Smooth muscle cell (in vitro differentiated cells): ENCODE results near the gene DNAJC6. TPM values are rescaled to one million over a fixed set of nuclear protein-coding genes. Genes with fewer than 3 reads are reported as not detected.
"Not testable (repeated sequence)": the region's sequence is repeated elsewhere in the genome, so short reads cannot be mapped to it uniquely, and the experiment has no call there.

Experiments
- DNase-seq: peaks from one replicate; lab custom pipeline; 2025; ENCODE audit not compliant: unreplicated experiment; lab: John Stamatoyannopoulos, UW
- H2AFZ ChIP-seq: fragments of 200-600 bp; sonication (generic); 2 replicates; pipeline ENCODE4 v1.6.0; 2016; ENCODE audit warnings: antibody characterized with exemption, low read depth, mild to moderate bottlenecking
- H3F3A ChIP-seq: fragments of 200-600 bp; sonication (generic); 2 replicates; pipeline ENCODE4 v1.6.0; 2017; ENCODE audit warnings: antibody characterized with exemption, low read depth
- H3K27ac ChIP-seq: fragments of 200-600 bp; sonication (generic); 2 replicates; pipeline ENCODE4 v1.5.1; 2016; ENCODE audit warnings: low read depth, mild to moderate bottlenecking
- H3K27me3 ChIP-seq: fragments of 200-600 bp; sonication (generic); 2 replicates; pipeline ENCODE4 v1.6.1; 2016; ENCODE audit warnings: low read depth, mild to moderate bottlenecking
- H3K36me3 ChIP-seq: fragments of 200-600 bp; sonication (generic); 2 replicates; pipeline ENCODE4 v1.5.1; 2016; ENCODE audit warnings: low read depth
- H3K4me1 ChIP-seq: fragments of 200-600 bp; sonication (generic); 2 replicates; pipeline ENCODE4 v1.5.1; 2016; ENCODE audit warnings: low read depth
- H3K4me2 ChIP-seq: fragments of 200-600 bp; sonication (generic); 2 replicates; pipeline ENCODE4 v1.6.0; 2016; ENCODE audit warnings: mild to moderate bottlenecking
- H3K4me3 ChIP-seq: fragments of 200-600 bp; sonication (generic); 2 replicates; pipeline ENCODE4 v1.5.1; 2016; ENCODE audit warnings: mild to moderate bottlenecking
- H3K79me2 ChIP-seq: fragments of 200-600 bp; sonication (generic); 2 replicates; pipeline ENCODE4 v1.6.0; 2016; ENCODE audit warnings: low read depth, mild to moderate bottlenecking
- H3K9ac ChIP-seq: fragments of 200-600 bp; sonication (generic); 2 replicates; pipeline ENCODE4 v1.6.0; 2016; ENCODE audit warnings: low read depth
- H3K9me3 ChIP-seq: fragments of 200-600 bp; sonication (generic); replicated peaks from 2 replicates; pipeline ENCODE4 v1.5.1; 2016; ENCODE audit warnings: low read depth
- H4K20me1 ChIP-seq: fragments of 200-600 bp; sonication (generic); 2 replicates; pipeline ENCODE4 v1.6.0; 2016; ENCODE audit warnings: low read depth
- CTCF ChIP-seq: fragments of 200-600 bp; sonication (generic); IDR thresholded peaks from 2 replicates; pipeline ENCODE4 v1.5.1; 2017; ENCODE audit warnings: borderline replicate concordance, mild to moderate bottlenecking, antibody characterized with exemption; ENCODE audit not compliant: insufficient read depth, poor library complexity, severe bottlenecking
- WGBS: methylation state at CpG from one replicate; pipeline ENCODE4 v1.1.7; 2016; ENCODE audit warnings: low lambda C conversion rate; 5-methylcytosine and 5-hydroxymethylcytosine counted together
- polyA plus RNA-seq: library from polyadenylated mRNA; unstranded; fragments of >200 nt; fragmentation: Nextera tagmentation; extraction: Ambion mirVana; gene quantifications from 2 replicates; pipeline ENCODE4 v1.2.1, GENCODE V29; 2016
- total RNA-seq: library from RNA; depleted of rRNA; stranded (reverse); fragments of >200 nt; gene quantifications from 2 replicates; pipeline ENCODE4 v1.2.3, GENCODE V29; 2014

DNAJC6 gene
- total and polyA plus RNA-seq, 2 experiments from 2014 or later: 0.70 to 7.8 TPM

- Histone ChIP-seq H3K27me3 (no peaks in the 10 kb centered on the region), H3K4me2 (no peak overlapping the region), H3K4me1 (no peaks in the 10 kb centered on the region), H3K9me3 (no peaks in the 10 kb centered on the region), H3K9ac (no peak overlapping the region), H2AFZ (no peak overlapping the region), H4K20me1 (no peaks in the 10 kb centered on the region), H3F3A (no peaks in the 10 kb centered on the region), H3K36me3 (no peaks in the 10 kb centered on the region), H3K79me2 (no peaks in the 10 kb centered on the region), H3K4me3 (no peak overlapping the region), H3K27ac (no peak overlapping the region)
- 89% methylated on average over 4 of the region's 4 CpGs for WGBS
- no peak for TF ChIP-seq CTCF
- DNase-seq: no peak
Observed at GRCh38 chr1:65449214-65449823, 140.0 kb downstream of the DNAJC6 start.

- WGBS: 75% methylated on average over 9 of the region's 10 CpGs
- not testable (repeated sequence) for DNase-seq
Observed at GRCh38 chr1:65455678-65456077, 146.3 kb downstream of the DNAJC6 start.

DNA sequence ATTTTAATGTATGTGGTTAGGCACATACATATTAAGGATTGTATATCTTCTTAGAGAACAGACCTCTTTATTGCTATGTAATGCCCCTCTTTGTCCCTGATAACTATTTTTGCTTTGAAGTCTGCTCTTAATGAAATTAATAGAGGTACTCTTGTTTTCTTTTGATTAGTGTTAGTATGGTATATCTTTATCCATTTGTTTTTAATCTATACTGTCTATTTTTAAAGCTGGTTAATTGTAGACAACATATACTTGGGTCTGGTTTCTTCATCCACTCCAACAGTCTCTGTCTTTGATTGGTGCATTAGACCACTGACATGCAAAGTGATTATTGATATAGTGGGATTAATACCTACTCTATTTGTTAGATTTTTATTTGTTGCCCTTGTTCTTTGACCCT is 147.1 kb downstream of the DNAJC6 start:
- H4K20me1 ChIP-seq: peaks cover 4% of the 10 kb centered on the region
- H3K4me2 ChIP-seq: no peak overlapping the region
- TF ChIP-seq CTCF: no peak
- H3K27ac ChIP-seq: no peak overlapping the region
- H3K79me2 ChIP-seq: no peaks in the 10 kb centered on the region
- H3F3A ChIP-seq: no peaks in the 10 kb centered on the region
- H3K9ac ChIP-seq: no peak overlapping the region
- DNase-seq: no peak
- H3K36me3 ChIP-seq: no peaks in the 10 kb centered on the region
- no peak overlapping the region for H2AFZ ChIP-seq
- no peaks in the 10 kb centered on the region for H3K27me3 ChIP-seq
- H3K9me3 ChIP-seq: no peaks in the 10 kb centered on the region
- H3K4me3 ChIP-seq: no peak overlapping the region
- no peaks in the 10 kb centered on the region for H3K4me1 ChIP-seq

More at GRCh38 chr1:65455678-65456077, 146.3 kb downstream of the DNAJC6 start:
- H3K9ac ChIP-seq, H3K27me3 ChIP-seq, H3K4me1 ChIP-seq, H3K9me3 ChIP-seq, H4K20me1 ChIP-seq, H3K79me2 ChIP-seq, H3K4me2 ChIP-seq, H3K27ac ChIP-seq, H3K4me3 ChIP-seq, H3F3A ChIP-seq, H3K36me3 ChIP-seq, H2AFZ ChIP-seq: not testable (repeated sequence)

DNA sequence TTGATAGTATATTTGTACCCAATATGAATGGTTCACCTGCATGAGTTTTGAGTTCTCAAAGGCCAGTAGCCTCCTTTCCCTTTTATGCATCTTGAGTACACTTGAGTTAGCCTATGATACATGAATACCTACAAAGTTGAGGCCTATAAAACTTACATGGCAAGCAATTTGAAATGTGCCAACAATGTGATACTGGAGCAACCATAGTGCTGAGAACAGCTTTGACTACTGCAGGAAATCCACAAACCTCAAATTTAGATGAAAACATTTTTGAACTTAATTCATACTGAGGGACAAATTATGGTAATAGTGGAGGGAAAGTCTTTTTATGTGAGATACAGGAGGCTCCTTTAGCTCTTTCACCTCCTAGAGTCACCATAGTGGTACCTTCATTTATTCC is 148.5 kb downstream of the DNAJC6 start:
- no peak overlapping the region for H2AFZ ChIP-seq
- no peak for TF ChIP-seq CTCF
- H3K36me3 ChIP-seq: no peaks in the 10 kb centered on the region
- no peak for DNase-seq
- no peaks in the 10 kb centered on the region for H3K79me2 ChIP-seq
- no peaks in the 10 kb centered on the region for H3K27me3 ChIP-seq
- H3K27ac ChIP-seq: no peak overlapping the region
- H3K9me3 ChIP-seq: no peaks in the 10 kb centered on the region
- H3K4me1 ChIP-seq: no peaks in the 10 kb centered on the region
- H3K4me2 ChIP-seq: no peak overlapping the region
- no peak overlapping the region for H3K4me3 ChIP-seq
- no peaks in the 10 kb centered on the region for H3F3A ChIP-seq
- peaks cover 4% of the 10 kb centered on the region for H4K20me1 ChIP-seq
- no peak overlapping the region for H3K9ac ChIP-seq
